Lower lobe of right lung (tissue), 2 donors: ENCODE data around the gene THOC7. TPM values are rescaled to one million over a fixed set of nuclear protein-coding genes. Genes with fewer than 3 reads are reported as not detected.

Experiments
- ATAC-seq, 2 donors: fragments of 200-7000 bp; cut with Tn5 transposase; one replicate each; pipeline ENCODE4 v1.9.1; 2020 to 2022; ENCODE audit warnings: mild to moderate bottlenecking in 2 of 2, moderate library complexity in 2 of 2
- DNase-seq: peaks from one replicate; pipeline ENCODE4 v3.0.0-alpha.2; 2020
- H3K27ac ChIP-seq: fragments of 200-600 bp; one replicate; pipeline ENCODE4 v1.8.0; 2022
- H3K27me3 ChIP-seq: fragments of 200-600 bp; one replicate; pipeline ENCODE4 v1.8.0; 2022; ENCODE audit warnings: low read depth
- H3K36me3 ChIP-seq: fragments of 200-600 bp; one replicate; pipeline ENCODE4 v1.8.0; 2022; ENCODE audit warnings: mild to moderate bottlenecking
- H3K4me1 ChIP-seq: fragments of 200-600 bp; one replicate; pipeline ENCODE4 v1.8.0; 2022
- H3K4me3 ChIP-seq: fragments of 200-600 bp; one replicate; pipeline ENCODE4 v1.8.0; 2022; ENCODE audit warnings: mild to moderate bottlenecking
- H3K9me3 ChIP-seq: fragments of 200-600 bp; one replicate; pipeline ENCODE4 v1.8.0; 2022
- intact Hi-C: fragments of 100-400 bp; cut with DNase I; formaldehyde crosslinking; loops from one replicate; pipeline ENCODE4 v1.11.0; 2022
- total RNA-seq: library from RNA; stranded (reverse); fragmentation: NEBNext Ultra II Directional; extraction: Animal tissue kit (Norgen Biotek cat#: 25700); gene quantifications from one replicate; pipeline ENCODE4 v1.2.1, GENCODE V29; 2021
- TF ChIP-seq, protein P1 (sequence below): fragments of 200-600 bp; IDR thresholded peaks from one replicate; pipeline ENCODE4 v1.8.0; 2022; ENCODE audit warnings: antibody characterized with exemption, mild to moderate bottlenecking
- donor health status: DM: no; HTN: yes; CAD: no; lungs with severe emphysema.

THOC7 gene
- total RNA-seq, 1 donor from 2014 or later = 47.2 TPM

DNA sequence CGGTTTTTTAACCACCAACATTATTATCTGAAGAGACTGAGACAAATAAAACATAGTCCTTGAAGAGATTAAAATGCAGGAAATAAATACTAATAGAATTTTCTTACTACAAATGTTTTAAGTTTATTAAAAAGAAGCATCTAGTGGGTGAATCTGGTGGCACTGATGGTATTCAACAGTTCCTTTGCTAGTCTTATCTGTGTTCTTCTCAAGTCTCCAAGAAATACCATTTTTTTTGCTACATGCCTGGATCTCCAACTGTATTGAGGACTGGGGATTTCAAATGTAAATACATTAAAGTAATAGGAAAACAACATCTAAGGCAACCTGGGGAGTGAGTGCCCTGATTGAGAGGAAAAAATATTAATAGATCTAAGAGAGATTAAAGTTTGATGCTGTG, 21.9 kb downstream of the THOC7 start:
- no peak overlapping the region for H3K27ac ChIP-seq
- intact Hi-C loops = no loop called here
- no peak for DNase-seq

DNA sequence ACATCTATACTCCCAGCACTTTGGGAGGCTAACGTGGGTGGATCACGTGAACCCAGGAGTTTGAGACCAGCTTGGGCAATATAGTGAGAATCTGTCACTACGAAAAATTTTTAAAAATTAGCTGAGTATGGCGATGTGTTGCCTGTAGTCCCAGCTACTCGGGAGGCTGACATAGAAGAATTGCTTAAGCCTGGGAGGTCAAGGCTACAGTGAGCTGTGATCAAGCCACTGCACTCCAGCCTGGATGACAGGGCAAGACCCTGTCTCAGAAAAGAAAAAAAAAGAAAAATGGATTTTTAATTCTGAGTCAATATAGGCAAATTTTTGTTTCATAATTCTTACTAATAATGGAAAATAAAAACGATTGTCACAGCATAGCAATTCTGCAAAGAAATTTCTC, 31.2 kb downstream of the THOC7 start:
- Histone ChIP-seq H3K36me3 (peaks cover 70% of the 10 kb centered on the region), H3K27ac (no peak overlapping the region), H3K9me3 (no peaks in the 10 kb centered on the region), H3K27me3 (no peaks in the 10 kb centered on the region), H3K4me1 (no peaks in the 10 kb centered on the region), H3K4me3 (no peak overlapping the region)
- intact Hi-C loops = no loop called here
- no peak for DNase-seq
- no peak for ATAC-seq
- TF ChIP-seq, protein P1, sequence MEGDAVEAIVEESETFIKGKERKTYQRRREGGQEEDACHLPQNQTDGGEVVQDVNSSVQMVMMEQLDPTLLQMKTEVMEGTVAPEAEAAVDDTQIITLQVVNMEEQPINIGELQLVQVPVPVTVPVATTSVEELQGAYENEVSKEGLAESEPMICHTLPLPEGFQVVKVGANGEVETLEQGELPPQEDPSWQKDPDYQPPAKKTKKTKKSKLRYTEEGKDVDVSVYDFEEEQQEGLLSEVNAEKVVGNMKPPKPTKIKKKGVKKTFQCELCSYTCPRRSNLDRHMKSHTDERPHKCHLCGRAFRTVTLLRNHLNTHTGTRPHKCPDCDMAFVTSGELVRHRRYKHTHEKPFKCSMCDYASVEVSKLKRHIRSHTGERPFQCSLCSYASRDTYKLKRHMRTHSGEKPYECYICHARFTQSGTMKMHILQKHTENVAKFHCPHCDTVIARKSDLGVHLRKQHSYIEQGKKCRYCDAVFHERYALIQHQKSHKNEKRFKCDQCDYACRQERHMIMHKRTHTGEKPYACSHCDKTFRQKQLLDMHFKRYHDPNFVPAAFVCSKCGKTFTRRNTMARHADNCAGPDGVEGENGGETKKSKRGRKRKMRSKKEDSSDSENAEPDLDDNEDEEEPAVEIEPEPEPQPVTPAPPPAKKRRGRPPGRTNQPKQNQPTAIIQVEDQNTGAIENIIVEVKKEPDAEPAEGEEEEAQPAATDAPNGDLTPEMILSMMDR = no peak

More for the DNA sequence above, 21.9 kb downstream of the THOC7 start:
- ATAC-seq = no peak
- H3K4me3 ChIP-seq = no peak overlapping the region
- no peaks in the 10 kb centered on the region for H3K27me3 ChIP-seq
- H3K36me3 ChIP-seq = no peaks in the 10 kb centered on the region
- H3K4me1 ChIP-seq = no peaks in the 10 kb centered on the region
- TF ChIP-seq, protein P1 = no peak
- no peaks in the 10 kb centered on the region for H3K9me3 ChIP-seq

DNA sequence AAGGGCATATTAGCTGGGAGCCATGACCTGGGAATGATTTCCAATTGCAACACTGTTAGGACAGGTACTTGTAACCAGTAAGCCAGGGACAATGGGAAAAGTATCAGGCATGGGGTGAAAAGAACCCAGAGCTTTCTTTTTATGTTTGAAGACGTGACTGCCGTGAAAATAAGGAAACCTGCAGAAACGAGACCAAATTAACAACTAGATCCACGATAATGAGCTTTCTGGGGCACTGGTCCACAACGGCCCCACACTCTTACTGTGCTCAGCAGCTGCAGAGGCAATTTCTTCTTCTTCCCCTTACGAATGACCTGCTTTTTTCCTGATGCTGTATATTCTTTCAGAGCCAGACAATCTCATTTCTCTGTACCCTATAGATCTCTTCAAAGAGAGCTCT, 33.1 kb downstream of the THOC7 start:
- H3K9me3 ChIP-seq = no peaks in the 10 kb centered on the region
- intact Hi-C loops = no loop called here
- H3K4me1 ChIP-seq = no peaks in the 10 kb centered on the region
- DNase-seq = no peak
- H3K27ac ChIP-seq = no peak overlapping the region
- no peaks in the 10 kb centered on the region for H3K27me3 ChIP-seq
- TF ChIP-seq, protein P1 = no peak
- H3K36me3 ChIP-seq = peaks cover 61% of the 10 kb centered on the region
- no peak for ATAC-seq
- H3K4me3 ChIP-seq = no peak overlapping the region

DNA sequence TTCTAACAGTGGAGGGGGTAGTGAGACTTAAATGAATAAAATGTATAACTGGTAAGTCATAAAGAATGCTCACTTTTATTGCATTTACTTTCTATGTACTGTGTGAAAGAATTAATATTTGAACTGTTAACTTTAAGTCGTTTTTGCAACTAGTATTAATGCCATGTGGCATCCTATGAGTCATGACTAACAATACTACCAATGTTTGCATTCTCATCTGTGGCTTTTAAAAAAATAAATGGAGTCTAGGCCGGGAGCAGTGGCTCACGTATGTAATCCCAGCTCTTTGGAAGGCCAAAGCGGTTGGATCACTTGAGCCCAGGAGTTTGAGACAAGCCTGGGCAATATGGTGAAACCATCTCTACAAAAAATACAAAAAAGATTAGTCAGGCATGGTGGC, 39.3 kb downstream of the THOC7 start:
- Histone ChIP-seq H3K9me3 (no peaks in the 10 kb centered on the region), H3K27ac (no peak overlapping the region), H3K4me1 (no peaks in the 10 kb centered on the region), H3K4me3 (no peak overlapping the region), H3K27me3 (no peaks in the 10 kb centered on the region), H3K36me3 (peaks cover 6% of the 10 kb centered on the region)
- DNase-seq = no peak
- TF ChIP-seq, protein P1 = no peak
- ATAC-seq = no peak
- intact Hi-C loops = no loop called here

DNA sequence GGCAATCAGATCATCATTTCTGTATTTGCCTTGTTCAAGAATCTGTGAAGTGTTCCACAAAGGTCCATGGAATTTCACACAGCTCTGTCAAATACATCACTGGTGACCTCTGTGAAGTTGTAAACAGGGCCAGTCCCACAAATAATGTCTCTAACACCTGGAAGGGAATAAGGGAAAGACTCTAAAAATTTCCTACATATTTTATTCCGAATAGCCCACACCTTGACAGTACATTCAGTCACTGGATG, 44.5 kb downstream of the THOC7 start, which contains the start of gene C3orf49:
Gene C3orf49, plus strand, starts transcription at position 149 of the 248 bp plus-strand sequence. CDS start 173 bp downstream, outside the sequence.
- TF ChIP-seq, protein P1 = no peak
- intact Hi-C loops = loop anchor here (5.0 kb wide), 1 partner anchor 467 kb away; no protein-coding TSS in a partner anchor
- no peak within 1 kb of the TSS for H3K4me3 ChIP-seq
- ATAC-seq = no peak
- no peak for DNase-seq
- H3K36me3 ChIP-seq = no peaks in the 10 kb centered on the region
- H3K4me1 ChIP-seq = no peaks in the 10 kb centered on the region
- no peaks in the 10 kb centered on the region for H3K9me3 ChIP-seq
- H3K27me3 ChIP-seq = no peaks in the 10 kb centered on the region
- H3K27ac ChIP-seq = no peak within 1 kb of the TSS
